Measurements from ENCODE around the gene WFIKKN2.

Gene WFIKKN2

DNA sequence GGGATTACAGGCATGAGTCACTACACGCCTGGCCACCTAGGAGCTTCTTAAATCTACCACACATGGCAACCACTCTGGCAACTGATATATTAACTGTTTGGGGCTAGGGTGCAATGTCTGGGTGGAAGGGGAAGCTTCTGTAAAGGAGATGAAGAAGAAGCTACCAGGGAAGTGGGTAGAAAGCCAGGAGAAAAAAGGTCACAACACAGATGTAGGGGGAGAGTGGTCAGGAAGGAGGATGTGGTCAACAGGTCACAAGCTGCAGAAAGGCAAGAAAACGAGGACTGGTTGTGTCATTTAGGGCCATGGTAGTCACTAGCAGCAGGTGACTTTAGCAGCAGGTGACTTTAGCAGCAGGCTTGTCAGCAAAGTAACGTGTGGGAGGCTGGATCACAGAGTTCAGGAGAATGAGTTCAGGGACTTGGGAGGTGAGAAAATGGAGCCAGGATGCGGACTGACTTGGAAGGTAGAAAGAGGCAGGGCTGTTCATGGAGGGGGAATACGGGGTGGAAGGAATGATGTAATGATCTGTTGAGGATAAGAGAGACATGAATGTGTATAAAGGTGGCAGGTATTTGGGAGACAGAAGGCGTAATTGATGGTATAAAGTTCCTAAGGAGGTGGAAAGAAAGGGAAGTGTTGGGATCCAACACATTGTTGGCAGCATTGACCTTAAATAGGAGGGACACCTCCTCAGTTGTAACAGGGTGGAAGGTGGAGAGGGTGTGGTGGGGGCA lies 16.3 kb upstream of the WFIKKN2 start:
- TF ChIP-seq, protein P1, sequence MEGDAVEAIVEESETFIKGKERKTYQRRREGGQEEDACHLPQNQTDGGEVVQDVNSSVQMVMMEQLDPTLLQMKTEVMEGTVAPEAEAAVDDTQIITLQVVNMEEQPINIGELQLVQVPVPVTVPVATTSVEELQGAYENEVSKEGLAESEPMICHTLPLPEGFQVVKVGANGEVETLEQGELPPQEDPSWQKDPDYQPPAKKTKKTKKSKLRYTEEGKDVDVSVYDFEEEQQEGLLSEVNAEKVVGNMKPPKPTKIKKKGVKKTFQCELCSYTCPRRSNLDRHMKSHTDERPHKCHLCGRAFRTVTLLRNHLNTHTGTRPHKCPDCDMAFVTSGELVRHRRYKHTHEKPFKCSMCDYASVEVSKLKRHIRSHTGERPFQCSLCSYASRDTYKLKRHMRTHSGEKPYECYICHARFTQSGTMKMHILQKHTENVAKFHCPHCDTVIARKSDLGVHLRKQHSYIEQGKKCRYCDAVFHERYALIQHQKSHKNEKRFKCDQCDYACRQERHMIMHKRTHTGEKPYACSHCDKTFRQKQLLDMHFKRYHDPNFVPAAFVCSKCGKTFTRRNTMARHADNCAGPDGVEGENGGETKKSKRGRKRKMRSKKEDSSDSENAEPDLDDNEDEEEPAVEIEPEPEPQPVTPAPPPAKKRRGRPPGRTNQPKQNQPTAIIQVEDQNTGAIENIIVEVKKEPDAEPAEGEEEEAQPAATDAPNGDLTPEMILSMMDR (IDR thresholded peaks at IDR 0.05): no peak
- Histone ChIP-seq H3K4me3 (no peak overlapping the region), H3K27ac (no peak overlapping the region)
- DNase-seq (ENCODE audit: low spot score): no peak

DNA sequence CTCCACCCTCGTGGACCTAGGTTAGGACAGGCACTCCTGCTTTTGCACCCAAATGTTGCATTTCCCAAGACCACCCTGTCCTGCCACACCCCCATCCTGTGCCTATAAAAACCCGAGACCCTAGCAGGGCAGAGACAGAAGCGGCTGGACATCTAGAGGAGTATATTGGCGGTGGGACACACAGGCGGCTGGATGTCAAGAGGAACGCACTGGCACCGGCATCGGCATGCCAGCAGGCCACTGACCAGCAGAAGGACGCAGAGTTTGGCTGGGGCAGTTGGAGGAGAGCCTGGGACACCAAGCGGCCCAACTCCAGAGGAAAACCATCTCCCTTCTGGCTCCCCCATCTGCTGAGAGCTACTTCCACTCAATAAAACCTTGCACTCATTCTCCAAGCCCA lies 14.7 kb upstream of the WFIKKN2 start:
- TF ChIP-seq, protein P1 (IDR thresholded peaks at IDR 0.05): no peak
- Histone ChIP-seq H3K27ac (no peak overlapping the region), H3K4me3 (no peak overlapping the region)
- DNase-seq (ENCODE audit: low spot score): no peak

DNA sequence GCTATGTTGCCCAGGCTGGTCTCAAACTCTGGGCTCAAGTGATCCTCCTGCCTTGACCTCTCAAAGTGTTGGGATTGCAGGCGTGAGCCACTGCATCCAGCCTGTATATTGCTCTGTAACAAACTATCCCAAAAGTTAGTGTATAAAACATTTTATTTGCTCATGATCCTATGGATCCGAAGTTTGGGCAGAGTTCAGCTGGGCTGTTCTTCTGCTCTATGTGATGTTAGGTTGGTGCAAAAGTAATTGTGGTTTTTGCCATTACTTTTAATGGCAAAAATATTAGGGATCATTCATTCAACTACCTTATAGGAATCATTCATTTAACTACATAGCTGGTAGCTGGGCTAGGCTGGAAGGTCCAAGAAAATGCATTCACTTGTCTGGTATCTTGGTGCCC lies 12.8 kb upstream of the WFIKKN2 start:
- H3K27ac ChIP-seq: no peak overlapping the region
- no peak for DNase-seq (ENCODE audit: low spot score)
- TF ChIP-seq, protein P1 (IDR thresholded peaks at IDR 0.05): no peak
- no peak overlapping the region for H3K4me3 ChIP-seq

DNA sequence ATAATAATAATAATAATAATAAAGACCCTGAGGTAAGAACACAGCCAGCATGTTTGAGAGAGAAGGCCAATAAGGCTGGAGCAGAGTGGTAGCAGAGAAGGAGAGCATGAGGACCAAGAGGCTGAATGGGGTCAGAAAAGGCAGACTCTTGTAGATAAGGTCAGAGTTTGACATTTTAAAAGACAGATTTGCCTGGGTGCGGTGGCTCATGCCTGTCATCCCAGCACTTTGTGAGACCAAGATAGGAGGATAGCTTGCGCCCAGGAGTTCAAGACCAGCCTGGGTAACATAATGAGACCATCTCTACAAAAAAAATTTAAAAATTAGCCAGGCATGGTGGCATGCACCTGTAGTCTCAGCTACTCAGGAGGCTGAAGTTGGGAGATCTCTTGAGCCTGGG lies 11.0 kb upstream of the WFIKKN2 start:
- no peak for DNase-seq (ENCODE audit: low spot score)
- TF ChIP-seq, protein P1 (IDR thresholded peaks at IDR 0.05): no peak
- Histone ChIP-seq H3K4me3 (no peak overlapping the region), H3K27ac (no peak overlapping the region)

DNA sequence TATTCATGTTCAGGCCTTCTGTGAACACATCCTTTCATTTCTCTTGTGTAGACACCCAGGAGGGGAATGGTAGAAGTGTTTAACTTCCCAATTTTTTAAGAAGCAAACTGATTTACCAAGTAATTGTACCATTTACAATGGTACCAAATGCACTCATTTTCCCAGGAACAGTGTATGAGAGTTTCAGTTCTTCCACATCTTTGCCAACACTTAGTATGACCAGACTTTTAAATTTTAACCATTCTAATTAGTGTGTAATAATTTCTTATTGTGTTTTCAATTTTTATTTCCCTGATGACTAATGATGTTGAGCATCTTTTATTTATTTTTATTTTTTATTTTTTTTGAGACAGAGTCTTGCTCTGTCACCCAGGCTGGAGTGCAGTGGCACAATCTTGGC lies 10.2 kb upstream of the WFIKKN2 start:
- no peak for DNase-seq (ENCODE audit: low spot score)
- Histone ChIP-seq H3K27ac (no peak overlapping the region), H3K4me3 (no peak overlapping the region)
- TF ChIP-seq, protein P1 (IDR thresholded peaks at IDR 0.05): no peak

DNA sequence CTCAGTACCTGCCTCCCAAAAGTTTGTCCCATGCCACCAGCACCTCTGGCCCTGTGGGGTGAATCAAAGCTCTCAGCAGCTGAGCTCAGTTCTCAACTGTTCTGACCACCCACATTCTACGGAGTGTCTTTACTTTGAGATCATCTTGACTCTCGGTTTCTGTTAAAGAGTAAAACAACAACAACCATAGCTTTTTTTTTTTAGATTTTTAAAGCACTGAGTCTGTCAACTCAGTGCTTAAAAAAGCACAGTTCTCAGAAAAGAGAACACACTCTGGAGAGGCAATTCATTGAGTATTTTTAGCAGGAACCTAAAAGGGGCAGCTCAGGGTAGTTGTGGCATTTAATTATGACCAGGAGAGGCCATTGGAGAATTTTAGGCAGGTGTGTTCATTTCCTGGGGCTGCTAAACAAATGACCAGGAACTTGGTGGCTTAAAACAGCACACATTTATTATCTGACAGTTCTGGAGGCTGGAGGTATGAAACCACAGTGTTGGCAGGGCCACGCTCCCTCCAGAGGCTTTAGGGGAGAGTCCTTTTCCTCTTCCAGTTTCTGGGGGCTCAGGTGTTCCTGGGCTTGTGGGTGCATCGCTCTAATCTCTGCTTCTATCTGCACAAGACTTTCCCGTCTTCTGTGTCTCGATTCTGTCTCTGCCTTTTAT lies 6.7 kb upstream of the WFIKKN2 start:
- DNase-seq (ENCODE audit: low spot score): no peak
- TF ChIP-seq, protein P1 (IDR thresholded peaks at IDR 0.05): no peak
- Histone ChIP-seq H3K27ac (no peak overlapping the region), H3K4me3 (no peak overlapping the region)

DNA sequence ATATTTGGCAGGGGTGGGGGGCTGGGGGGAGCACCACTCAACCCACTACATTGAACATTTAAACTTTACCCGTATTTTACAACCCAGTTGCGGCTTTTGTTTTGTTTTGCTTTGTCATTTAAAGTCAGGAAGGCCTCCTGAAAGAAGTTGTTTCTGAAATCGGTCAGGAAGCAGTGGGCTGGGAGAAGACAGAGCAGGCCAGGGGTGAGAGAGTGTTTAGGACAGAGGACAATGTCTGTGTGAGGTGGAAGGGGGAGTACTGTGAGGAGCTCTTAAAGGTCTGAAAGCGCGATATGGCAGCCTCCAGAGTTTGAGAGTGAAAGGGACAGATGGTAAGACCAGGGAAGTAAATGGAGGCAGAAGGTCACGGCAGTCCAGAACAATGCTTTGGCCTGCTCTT lies 6.1 kb upstream of the WFIKKN2 start:
- no peak overlapping the region for H3K27ac ChIP-seq
- H3K4me3 ChIP-seq: no peak overlapping the region
- TF ChIP-seq, protein P1 (IDR thresholded peaks at IDR 0.05): no peak
- DNase-seq (ENCODE audit: low spot score): no peak

Measured in coronary artery (tissue), 2 donors.